GM13977 (cell line): ENCODE results near the gene F8.

ENCODE experiments used
- DNase-seq: peaks from one replicate; pipeline ENCODE4 v3.0.0; 2012; ENCODE audit warnings: low spot score
- in situ Hi-C: fragments of 300-500 bp; cut with MboI; formaldehyde crosslinking; loops from one replicate; pipeline ENCODE4 v1.12.0; 2022; ENCODE audit warnings: low sequenced_read_pairs, low pct_unique_long_range_greater_than_20kb, mixed read lengths, inconsistent platforms; ENCODE audit not compliant: unreplicated experiment
- TF ChIP-seq, protein P1 (sequence below): IDR thresholded peaks from 2 replicates; pipeline ENCODE4 v1.5.1; 2012; ENCODE audit warnings: mild to moderate bottlenecking, control low read depth; ENCODE audit not compliant: insufficient read depth; ENCODE audit errors: extremely low read depth, missing control alignments

Gene F8

DNA sequence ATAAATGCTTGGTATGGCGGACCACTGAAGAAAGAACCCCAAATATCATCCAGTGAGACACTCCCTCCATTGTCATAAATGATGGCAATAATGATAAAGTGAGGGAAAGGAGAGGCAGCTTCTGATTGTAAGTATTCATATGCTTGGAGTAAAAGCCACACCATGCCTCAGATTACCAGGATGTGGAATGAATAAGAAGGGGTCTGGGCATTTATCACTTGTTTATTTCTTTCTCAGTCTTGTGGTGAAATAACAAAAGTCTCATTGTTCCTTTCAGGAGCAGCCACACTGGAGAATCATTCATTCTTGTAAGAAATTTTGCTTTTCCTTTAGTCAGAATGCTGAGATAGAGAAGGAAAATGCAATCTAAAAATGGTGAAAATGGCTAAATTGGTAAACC lies 21.7 kb downstream of the F8 start:
- no peak for DNase-seq
- in situ Hi-C loops = no loop called here
- TF ChIP-seq, protein P1, sequence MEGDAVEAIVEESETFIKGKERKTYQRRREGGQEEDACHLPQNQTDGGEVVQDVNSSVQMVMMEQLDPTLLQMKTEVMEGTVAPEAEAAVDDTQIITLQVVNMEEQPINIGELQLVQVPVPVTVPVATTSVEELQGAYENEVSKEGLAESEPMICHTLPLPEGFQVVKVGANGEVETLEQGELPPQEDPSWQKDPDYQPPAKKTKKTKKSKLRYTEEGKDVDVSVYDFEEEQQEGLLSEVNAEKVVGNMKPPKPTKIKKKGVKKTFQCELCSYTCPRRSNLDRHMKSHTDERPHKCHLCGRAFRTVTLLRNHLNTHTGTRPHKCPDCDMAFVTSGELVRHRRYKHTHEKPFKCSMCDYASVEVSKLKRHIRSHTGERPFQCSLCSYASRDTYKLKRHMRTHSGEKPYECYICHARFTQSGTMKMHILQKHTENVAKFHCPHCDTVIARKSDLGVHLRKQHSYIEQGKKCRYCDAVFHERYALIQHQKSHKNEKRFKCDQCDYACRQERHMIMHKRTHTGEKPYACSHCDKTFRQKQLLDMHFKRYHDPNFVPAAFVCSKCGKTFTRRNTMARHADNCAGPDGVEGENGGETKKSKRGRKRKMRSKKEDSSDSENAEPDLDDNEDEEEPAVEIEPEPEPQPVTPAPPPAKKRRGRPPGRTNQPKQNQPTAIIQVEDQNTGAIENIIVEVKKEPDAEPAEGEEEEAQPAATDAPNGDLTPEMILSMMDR = no peak

DNA sequence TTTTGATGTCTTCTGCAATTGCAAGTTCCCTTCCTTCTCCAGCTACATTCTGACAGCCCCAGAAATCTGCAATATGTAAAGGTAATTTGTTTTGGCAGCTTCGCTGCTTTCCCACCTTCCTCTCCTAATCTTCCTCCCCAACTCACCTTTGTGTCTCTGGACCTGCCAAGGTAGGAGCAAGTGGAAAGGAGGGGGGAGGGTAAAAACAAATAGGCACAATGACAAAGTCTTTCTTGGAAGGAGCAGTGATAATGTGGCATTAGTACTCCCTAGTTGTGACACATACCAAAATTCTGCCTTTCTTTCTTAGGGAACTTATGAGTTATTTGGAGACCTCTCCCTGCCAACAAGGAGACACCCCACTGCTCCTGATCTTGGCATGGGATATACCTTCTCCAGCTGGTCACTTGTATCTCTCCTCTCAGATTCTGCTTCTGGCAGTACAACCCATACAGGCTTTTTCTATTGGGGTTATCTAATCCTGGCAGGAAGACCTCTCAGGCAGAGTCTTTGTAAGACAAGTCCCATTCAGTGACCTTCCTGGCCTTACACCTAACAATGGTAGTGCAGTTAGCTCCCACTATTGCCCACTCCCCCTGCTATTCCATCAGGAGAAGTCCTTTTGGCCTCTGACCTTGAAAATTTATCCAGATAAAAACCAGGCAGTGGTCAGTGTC lies 24.2 kb downstream of the F8 start:
- TF ChIP-seq, protein P1 = no peak
- in situ Hi-C loops = no loop called here
- no peak for DNase-seq

DNA sequence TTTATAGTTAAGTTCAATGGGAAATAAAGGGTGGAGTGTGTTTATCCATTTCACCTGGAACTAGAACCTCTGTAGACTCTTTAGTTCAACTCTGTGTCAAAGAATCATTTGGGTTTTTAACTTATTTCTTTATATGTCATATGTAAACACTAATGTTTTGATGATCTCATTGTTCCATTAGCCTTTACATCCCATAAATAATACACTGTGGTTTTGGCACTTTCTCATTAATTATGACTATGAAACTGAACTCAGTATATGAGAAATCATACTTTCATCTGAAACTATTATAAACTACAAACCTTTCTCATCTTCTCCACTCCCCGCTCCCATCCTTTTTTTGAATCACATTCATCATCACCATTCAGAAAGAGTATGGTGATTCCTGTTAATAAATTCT lies 31.0 kb downstream of the F8 start:
- in situ Hi-C loops = no loop called here

DNA sequence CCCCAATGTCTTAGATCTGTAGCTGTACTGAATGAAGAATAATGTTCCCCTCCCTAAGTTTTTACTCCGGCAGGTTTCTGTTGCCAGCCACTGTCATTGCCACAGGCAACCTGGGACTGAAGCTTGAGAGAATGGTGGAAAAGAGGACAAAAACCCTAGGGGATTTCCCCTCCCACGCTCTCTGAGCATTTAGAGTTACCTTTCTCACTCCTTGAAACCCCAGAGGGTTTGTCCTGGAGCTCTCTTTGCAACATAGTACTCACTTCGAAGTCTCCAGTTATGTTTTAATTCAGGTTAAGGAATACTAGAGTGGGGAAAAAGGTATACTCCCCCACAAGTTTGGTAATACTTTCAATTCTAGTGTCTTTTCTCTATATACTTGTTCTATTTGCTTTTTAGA lies 31.5 kb downstream of the F8 start:
- TF ChIP-seq, protein P1 = no peak
- in situ Hi-C loops = no loop called here

More for the DNA sequence above, 31.0 kb downstream of the F8 start:
- DNase-seq = no peak
- TF ChIP-seq, protein P1 = no peak

DNA sequence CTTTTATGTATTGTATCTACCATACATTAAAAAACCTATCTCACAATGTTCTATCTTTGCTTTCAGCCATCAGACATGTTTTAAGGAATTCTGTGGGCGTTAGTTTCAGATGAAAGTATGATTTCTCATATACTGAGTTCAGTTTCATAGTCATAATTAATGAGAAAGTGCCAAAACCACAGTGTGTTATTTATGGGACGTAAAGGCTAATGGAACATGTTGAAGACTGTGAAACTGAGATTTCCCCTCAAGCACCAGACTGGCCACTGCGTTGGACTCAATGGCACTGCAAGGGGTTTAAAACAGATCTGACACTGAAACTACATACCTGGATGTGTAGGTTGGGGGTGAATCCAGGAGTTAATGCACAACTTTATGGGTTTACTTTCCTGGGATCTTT lies 32.0 kb downstream of the F8 start:
- in situ Hi-C loops = no loop called here
- no peak for DNase-seq
- TF ChIP-seq, protein P1 = no peak

More for the DNA sequence above, 31.5 kb downstream of the F8 start:
- no peak for DNase-seq

DNA sequence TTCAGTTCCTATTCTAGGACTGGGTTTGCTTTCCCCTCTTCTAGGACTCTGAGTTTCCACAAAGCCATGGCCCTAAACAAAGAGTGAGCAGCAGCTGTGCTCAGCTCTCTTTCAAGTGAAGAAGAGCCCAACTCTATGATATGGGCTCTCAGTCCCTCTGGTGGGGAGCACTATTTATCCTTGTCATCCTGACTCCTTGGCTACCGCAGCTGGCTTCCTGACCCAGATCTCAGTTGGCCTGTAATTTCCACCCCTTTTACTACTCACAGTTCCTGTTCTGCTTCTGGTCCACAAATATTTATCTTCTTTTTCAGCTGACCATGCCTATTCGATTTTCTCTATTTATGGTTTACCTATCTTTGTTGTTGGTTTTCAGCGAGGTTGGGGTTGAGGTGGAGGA lies 33.8 kb downstream of the F8 start:
- in situ Hi-C loops = no loop called here
- no peak for DNase-seq
- TF ChIP-seq, protein P1 = no peak
